ENCODE data around the gene DNAJC18. TPM values are rescaled to one million over a fixed set of nuclear protein-coding genes. Genes with fewer than 3 reads are reported as not detected.
"Not testable (repeated sequence)": the region's sequence is repeated elsewhere in the genome, so short reads cannot be mapped to it uniquely, and the experiment has no call there.

The DNAJC18 gene
- 10 to 100 TPM in 5 of 9 donors, 1 to 10 TPM in 4; 6.5 to 16.2 (median 10.1) TPM for total RNA-seq
- polyA plus RNA-seq, result 1 to 10 TPM; 4.9 to 8.1 (median 5.9) TPM
- long read RNA-seq, donor 1, full-length matches to known transcripts, result 7 of 7 reads
- long read RNA-seq, donor 1, partial matches to known transcripts, result 0 of 7 reads
- long read RNA-seq, donor 1, other reads (novel, unspliced or antisense), result 0 of 7 reads
- long read RNA-seq, donor 2, full-length matches to known transcripts, result 8 of 8 reads
- long read RNA-seq, donor 2, partial matches to known transcripts, result 0 of 8 reads
- long read RNA-seq, donor 2, other reads (novel, unspliced or antisense), result 0 of 8 reads
- long read RNA-seq, donor 3, full-length matches to known transcripts, result 4 of 4 reads
- long read RNA-seq, donor 3, partial matches to known transcripts, result 0 of 4 reads
- long read RNA-seq, donor 3, other reads (novel, unspliced or antisense), result 0 of 4 reads
- long read RNA-seq, donor 4, full-length matches to known transcripts, result 2 of 2 reads
- long read RNA-seq, donor 4, partial matches to known transcripts, result 0 of 2 reads
- long read RNA-seq, donor 4, other reads (novel, unspliced or antisense), result 0 of 2 reads
- long read RNA-seq, donor 5, full-length matches to known transcripts, result 10 of 14 reads
- long read RNA-seq, donor 5, partial matches to known transcripts, result 0 of 14 reads
- long read RNA-seq, donor 5, other reads (novel, unspliced or antisense), result 4 of 14 reads
- long read RNA-seq, donor 6, full-length matches to known transcripts, result 2 of 7 reads
- long read RNA-seq, donor 6, partial matches to known transcripts, result 1 of 7 reads
- long read RNA-seq, donor 6, other reads (novel, unspliced or antisense), result 4 of 7 reads
- long read RNA-seq, donor 7, full-length matches to known transcripts, result 2 of 2 reads
- long read RNA-seq, donor 7, partial matches to known transcripts, result 0 of 2 reads
- long read RNA-seq, donor 7, other reads (novel, unspliced or antisense), result 0 of 2 reads
- long read RNA-seq, donor 8, full-length matches to known transcripts, result 6 of 6 reads
- long read RNA-seq, donor 8, partial matches to known transcripts, result 0 of 6 reads
- long read RNA-seq, donor 8, other reads (novel, unspliced or antisense), result 0 of 6 reads
- long read RNA-seq, donor 9, full-length matches to known transcripts, result 5 of 5 reads
- long read RNA-seq, donor 9, partial matches to known transcripts, result 0 of 5 reads
- long read RNA-seq, donor 9, other reads (novel, unspliced or antisense), result 0 of 5 reads
- long read RNA-seq, donor 10, full-length matches to known transcripts, result 1 of 1 reads
- long read RNA-seq, donor 10, partial matches to known transcripts, result 0 of 1 reads
- long read RNA-seq, donor 10, other reads (novel, unspliced or antisense), result 0 of 1 reads

GRCh38 chr5:139439013-139439903 lies at the start of gene DNAJC18:
Gene DNAJC18 (minus strand): TSS chr5:139439525. CDS start chr5:139439445, 80 bp downstream.
- peak; percentile 93 to 97 (median 96) for DNase-seq
- Histone ChIP-seq H3K36me3 (replicated peaks in 1 of 2) (no peaks in the 10 kb centered on the region), H3K9me3 (replicated peaks in 1 of 3) (no peaks in the 10 kb centered on the region), H3K27ac (peak within 1 kb of the TSS; percentile 71 to 96 (median 90)), H3K4me3 (peak within 1 kb of the TSS; percentile 41 to 99 (median 74)), H3K4me1 (replicated peaks in 1 of 2) (peaks cover 0 to 21% of the 10 kb centered on the region in 2 donors), H3K27me3 (no peaks in the 10 kb centered on the region)
- TF ChIP-seq CTCF (IDR thresholded peaks at IDR 0.05) (no peak), POLR2A (IDR thresholded peaks at IDR 0.05) (peak in 1 of 2 donors; percentile 76)
- intact Hi-C loops (cut with DNase I), result no loop called here
- 3 to 6% (median 5%) methylated on average over 29 to 49 of the region's 49 CpGs for WGBS, 4 donors

- DNase-seq, result peak in 6 of 7 donors; percentile 32 to 71 (median 60)
- no peaks in the 10 kb centered on the region for H3K9me3 ChIP-seq (replicated peaks in 1 of 3)
- no peak for TF ChIP-seq POLR2A (IDR thresholded peaks at IDR 0.05)
- TF ChIP-seq CTCF (IDR thresholded peaks at IDR 0.05), result no peak
- intact Hi-C loops (cut with DNase I), result no loop called here
- H3K4me3 ChIP-seq, result no peak overlapping the region
- no peaks in the 10 kb centered on the region for H3K27me3 ChIP-seq
- peak overlapping the region in 3 of 5 donors; percentile 45 to 69 (median 65) for H3K27ac ChIP-seq
- H3K4me1 ChIP-seq (replicated peaks in 1 of 2), result peaks cover 0 to 19% of the 10 kb centered on the region in 2 donors
- 55 to 86% (median 69%) methylated on average over 3 of the region's 3 CpGs for WGBS, 4 donors
- no peaks in the 10 kb centered on the region for H3K36me3 ChIP-seq (replicated peaks in 1 of 2)
Measured at GRCh38 chr5:139488260-139488659, 48.9 kb upstream of the DNAJC18 start.

GRCh38 chr5:139486201-139486600 lies 46.9 kb upstream of the DNAJC18 start:
- intact Hi-C loops (cut with DNase I), result no loop called here
- TF ChIP-seq POLR2A (IDR thresholded peaks at IDR 0.05) (no peak), CTCF (IDR thresholded peaks at IDR 0.05) (no peak)
- Histone ChIP-seq H3K9me3 (replicated peaks in 1 of 3) (no peaks in the 10 kb centered on the region), H3K4me1 (replicated peaks in 1 of 2) (peaks cover 0 to 18% of the 10 kb centered on the region in 2 donors), H3K36me3 (replicated peaks in 1 of 2) (no peaks in the 10 kb centered on the region), H3K27me3 (no peaks in the 10 kb centered on the region), H3K27ac (no peak overlapping the region), H3K4me3 (no peak overlapping the region)
- 79 to 92% (median 89%) methylated on average over 3 to 7 of the region's 7 CpGs for WGBS, 4 donors
- no peak for DNase-seq

- H3K9me3 ChIP-seq (replicated peaks in 1 of 3); H3K36me3 ChIP-seq (replicated peaks in 1 of 2); H3K4me3 ChIP-seq; intact Hi-C loops (cut with DNase I); DNase-seq; H3K27me3 ChIP-seq: not testable (repeated sequence)
- 61 to 73% (median 69%) methylated on average over 6 of the region's 6 CpGs for WGBS, 4 donors
- Histone ChIP-seq H3K27ac (peak overlapping the region in 4 of 5 donors; percentile 75 to 94 (median 84)), H3K4me1 (replicated peaks in 1 of 2) (peaks cover 0 to 22% of the 10 kb centered on the region in 2 donors)
Measured at GRCh38 chr5:139482890-139483208, 43.5 kb upstream of the DNAJC18 start.
